GM12872 (cell line): ENCODE measurements around the gene RPS6KA5.

Source experiments
- CTCF ChIP-seq: IDR thresholded peaks from 3 replicates; pipeline ENCODE4 v1.5.1; 2011; ENCODE audit warnings: low read depth, mild to moderate bottlenecking, low read length, moderate library complexity; ENCODE audit not compliant: insufficient read depth

The RPS6KA5 gene

DNA sequence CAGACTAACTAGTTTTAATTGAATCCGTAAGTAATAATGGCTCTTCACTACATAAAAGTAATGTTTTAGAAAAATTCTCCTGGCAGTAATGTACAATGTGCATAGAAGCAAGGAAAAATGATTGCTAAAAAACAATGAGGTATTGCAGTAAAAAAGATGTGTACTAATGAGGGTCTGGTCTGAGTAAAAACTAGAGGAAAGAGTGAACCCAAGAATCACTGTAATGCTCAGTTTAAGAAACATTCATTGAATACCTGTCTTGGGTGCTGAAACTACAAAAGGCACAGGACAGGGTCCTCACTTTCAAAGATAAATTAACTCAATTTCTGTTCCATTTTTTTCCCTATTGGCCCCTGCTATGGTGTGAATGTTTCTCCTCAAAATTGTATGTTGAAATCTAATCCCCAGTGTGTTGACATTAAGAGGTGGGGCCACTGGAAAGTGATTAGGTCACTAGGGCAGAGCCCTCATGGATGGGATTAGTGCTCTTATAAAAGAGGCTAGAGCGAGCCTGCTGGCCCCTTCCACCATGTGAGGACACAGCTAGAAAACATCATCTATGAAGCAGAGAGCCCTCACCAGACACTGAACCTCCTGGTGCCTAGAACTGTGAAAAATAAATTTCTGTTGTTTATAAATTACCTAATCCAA is 51.6 kb downstream of the RPS6KA5 start:
- no peak for TF ChIP-seq CTCF

DNA sequence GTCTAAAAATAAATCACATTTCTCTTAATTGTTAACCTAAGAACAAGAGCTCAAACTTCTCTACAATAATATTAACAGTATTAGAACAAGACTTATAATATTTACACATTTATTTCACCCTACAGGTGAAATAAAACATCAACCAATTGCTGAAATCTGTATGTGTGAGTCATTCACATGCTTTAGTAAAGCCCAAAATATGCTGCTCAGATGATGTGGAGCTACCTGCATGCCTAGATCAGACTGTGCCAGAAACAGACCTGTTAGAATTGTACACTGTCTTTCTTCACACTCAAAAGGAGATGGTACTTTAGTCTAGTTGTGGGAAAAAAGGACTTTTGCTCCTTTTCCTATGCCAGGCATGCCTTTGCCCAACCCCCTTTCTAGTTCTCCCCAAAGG is 54.7 kb downstream of the RPS6KA5 start:
- TF ChIP-seq CTCF, result no peak

DNA sequence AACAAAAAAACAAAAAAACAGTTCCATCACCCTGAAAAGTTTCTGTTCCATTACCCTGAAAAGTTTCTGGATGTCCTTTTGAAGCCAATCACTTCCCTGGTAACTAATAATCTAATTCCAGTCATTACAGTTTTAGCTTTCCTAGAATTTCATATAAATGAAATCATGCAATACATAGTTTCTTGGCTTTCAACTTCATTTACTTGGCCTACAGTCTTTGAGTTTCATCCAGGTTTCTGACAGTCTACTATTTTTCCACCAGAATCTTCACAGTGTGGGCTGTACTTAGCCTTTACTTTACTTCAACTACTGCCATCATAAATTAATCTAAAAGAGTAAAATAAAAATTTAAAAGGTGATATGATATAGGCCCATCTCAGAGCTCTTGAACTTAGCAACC is 55.5 kb downstream of the RPS6KA5 start:
- no peak for TF ChIP-seq CTCF

DNA sequence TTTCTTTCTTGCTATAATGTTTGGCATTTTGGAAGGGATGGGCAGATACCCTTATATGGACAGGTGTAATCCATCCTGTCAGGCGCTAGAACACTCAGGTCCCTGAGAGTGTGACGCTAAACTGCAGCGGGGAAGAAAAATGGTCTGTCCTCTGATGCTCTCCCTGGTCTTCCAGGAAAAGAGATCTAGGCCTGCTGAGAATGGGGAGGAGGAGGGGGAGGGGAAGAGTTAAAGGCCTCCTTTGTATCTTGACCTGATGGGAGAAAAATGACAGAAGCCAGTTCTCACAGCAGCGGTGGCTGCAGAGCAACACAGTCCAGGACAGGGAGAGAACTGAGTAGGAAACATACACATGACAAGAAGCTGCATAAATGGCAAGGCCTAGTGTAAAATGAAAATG is 61.1 kb downstream of the RPS6KA5 start:
- no peak for TF ChIP-seq CTCF

GRCh38 chr14:90996967-90997366 is 63.5 kb downstream of the RPS6KA5 start:
- TF ChIP-seq CTCF, result no peak

- TF ChIP-seq CTCF, result no peak
Observed at GRCh38 chr14:90995785-90996184, 64.7 kb downstream of the RPS6KA5 start.

DNA sequence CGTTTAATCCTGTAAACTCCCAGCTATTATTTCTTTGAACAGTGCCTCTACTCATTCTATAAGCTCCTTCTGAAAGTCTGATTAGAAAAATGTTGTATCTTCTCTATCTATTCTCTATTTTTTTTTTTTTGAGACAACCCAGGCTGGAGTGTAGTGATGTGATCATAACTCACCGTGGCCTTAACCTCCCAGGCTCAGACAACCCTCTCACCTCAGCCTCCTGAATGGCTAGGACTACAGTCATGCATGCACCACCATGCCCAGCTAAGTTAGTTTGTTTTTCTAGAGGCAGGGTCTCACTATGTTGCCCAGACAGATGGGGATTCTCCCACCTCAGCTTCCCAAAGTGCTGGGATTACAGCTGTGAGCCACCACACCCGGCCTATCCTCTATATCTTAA is 66.6 kb downstream of the RPS6KA5 start:
- no peak for TF ChIP-seq CTCF
